ENCODE results near the gene PARD3B.

PARD3B gene

DNA sequence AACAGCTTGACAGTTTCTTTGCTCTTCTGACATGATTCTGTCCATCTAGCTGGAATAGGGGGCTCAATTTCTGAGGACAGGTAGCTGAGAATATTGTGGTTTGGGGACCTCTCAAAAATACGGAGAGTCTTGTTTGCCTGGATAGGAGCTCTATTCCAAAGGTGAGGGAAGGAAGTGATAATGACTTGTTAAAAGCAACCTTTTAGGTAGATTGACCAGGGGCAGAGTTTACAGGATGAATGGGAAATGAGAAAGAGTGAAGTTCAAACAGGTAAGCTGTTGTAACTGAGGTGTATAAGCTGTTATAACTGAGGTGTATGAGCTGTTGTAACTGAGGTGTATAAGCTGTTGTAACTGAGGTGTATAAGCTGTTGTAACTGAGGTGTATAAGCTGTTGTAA, 25.1 kb downstream of the PARD3B start:
- no peak overlapping the region for H3K4me3 Mint-ChIP-seq
- no peak for ATAC-seq
- no peaks in the 10 kb centered on the region for H3K9me3 Mint-ChIP-seq
- DNase-seq, result no peak
- H3K27ac Mint-ChIP-seq, result no peak overlapping the region
- H3K27me3 Mint-ChIP-seq, result no peaks in the 10 kb centered on the region
- no peaks in the 10 kb centered on the region for H3K4me1 Mint-ChIP-seq

DNA sequence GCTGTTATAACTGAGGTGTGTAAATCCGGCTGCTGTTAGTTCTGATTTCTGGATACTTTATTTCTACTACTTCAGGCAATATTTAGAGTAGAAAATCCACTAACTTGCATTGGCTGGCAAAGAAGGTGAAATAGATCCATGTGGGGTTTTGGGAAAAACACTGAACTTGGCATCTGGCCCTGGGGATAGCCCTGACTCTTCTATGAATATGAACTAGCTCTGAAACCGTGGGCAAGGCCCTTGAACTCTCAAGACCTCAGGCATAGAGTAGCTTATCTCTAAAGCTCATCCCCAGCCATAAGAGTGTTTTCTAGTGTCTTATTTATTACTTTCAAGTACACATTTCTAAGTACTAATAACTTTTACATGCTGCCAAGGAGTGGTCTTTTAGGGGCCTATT, 25.8 kb downstream of the PARD3B start:
- Mint-ChIP-seq H3K4me1 (peaks cover 2% of the 10 kb centered on the region), H3K9me3 (no peaks in the 10 kb centered on the region), H3K27ac (no peak overlapping the region), H3K27me3 (no peaks in the 10 kb centered on the region), H3K4me3 (no peak overlapping the region)
- DNase-seq (no peak), ATAC-seq (no peak)

DNA sequence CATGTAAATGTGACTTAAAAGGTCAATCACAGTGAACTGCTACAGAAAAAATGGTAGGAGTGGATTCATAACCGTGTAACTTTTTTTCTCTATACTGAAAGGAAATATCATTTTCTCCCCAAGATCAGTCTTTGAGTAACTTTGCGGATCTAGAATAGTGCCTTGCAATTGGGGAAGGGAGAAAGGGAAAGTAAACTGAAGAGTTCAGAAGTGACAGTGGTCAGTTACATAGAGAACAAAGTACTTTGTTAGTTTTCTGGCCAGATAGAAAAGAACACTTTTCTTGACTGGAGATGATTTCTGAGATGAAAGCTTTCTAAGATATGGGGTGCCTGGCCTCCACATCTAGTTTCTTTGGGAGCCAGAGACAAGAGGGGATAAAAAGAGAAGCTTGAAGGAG, 26.6 kb downstream of the PARD3B start:
- H3K27ac Mint-ChIP-seq, result no peak overlapping the region
- no peaks in the 10 kb centered on the region for H3K9me3 Mint-ChIP-seq
- DNase-seq (no peak), ATAC-seq (no peak)
- H3K4me3 Mint-ChIP-seq, result no peak overlapping the region
- H3K27me3 Mint-ChIP-seq, result no peaks in the 10 kb centered on the region
- H3K4me1 Mint-ChIP-seq, result peaks cover 10% of the 10 kb centered on the region

DNA sequence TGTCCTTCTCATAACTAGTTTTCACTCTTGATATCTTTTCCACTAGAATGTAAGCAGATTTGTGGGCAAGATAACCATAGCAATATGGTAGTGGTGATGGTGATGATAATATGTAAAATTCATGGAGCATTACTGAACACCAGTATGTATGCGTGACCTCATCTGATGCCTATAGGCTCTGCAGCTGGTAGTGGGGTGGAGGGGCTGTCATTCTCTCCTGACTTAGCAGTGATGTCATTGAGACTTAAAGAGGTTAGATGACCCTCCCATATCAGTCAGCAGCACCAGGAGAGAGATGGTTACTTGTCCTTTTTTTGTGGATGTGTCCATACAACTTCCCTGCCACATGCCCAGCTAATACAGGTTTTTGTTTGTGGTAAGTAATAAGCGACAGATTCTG, 27.9 kb downstream of the PARD3B start:
- no peak overlapping the region for H3K4me3 Mint-ChIP-seq
- H3K9me3 Mint-ChIP-seq, result no peaks in the 10 kb centered on the region
- no peak for DNase-seq
- no peaks in the 10 kb centered on the region for H3K27me3 Mint-ChIP-seq
- peaks cover 10% of the 10 kb centered on the region for H3K4me1 Mint-ChIP-seq
- peak; percentile 8 for ATAC-seq
- no peak overlapping the region for H3K27ac Mint-ChIP-seq

DNA sequence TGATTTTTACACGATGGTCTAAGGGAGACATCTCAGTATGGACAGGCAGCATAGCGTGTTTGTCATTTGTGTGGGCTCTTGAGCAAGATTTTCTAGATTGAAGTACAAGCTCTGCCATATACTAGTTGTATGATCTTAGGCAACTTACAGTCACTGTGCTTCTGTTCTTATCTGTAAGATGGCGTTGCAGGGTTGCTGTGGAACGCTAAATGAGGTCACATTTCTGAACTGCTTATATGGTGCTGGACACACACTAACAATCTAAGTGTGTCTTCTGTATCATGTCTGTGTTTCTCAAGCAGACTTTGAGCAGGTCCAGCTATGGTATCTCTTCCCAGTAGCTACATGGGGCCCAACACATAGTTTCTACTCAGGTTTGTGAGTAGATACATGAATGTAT, 29.2 kb downstream of the PARD3B start:
- peaks cover 4 to 11% of the 10 kb centered on the region in 2 donors for H3K9me3 Mint-ChIP-seq
- DNase-seq (no peak), ATAC-seq (no peak)
- no peak overlapping the region for H3K4me3 Mint-ChIP-seq
- no peak overlapping the region for H3K27ac Mint-ChIP-seq
- peaks cover 10% of the 10 kb centered on the region for H3K4me1 Mint-ChIP-seq
- no peaks in the 10 kb centered on the region for H3K27me3 Mint-ChIP-seq

DNA sequence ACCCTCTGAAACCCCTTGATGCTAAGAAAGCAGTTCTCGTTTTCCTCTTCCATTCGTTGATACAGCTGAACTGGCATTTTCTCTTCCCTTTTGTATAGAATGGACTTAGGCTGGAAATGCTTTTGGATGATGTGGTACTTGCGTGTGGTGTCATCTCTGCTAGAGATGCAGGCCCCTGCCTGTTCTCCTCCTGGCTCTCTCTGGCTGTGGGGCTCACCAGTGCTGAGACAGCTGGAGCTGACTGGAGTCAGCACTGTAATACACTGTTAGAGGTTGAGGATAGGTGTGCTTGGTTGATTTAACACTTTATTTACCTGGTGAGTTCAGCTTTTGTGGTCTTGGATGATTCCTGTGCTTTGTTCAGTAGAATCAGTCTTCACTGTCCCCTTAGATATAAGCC, 30.2 kb downstream of the PARD3B start:
- Mint-ChIP-seq H3K9me3 (peaks cover 4 to 11% of the 10 kb centered on the region in 2 donors), H3K27ac (no peak overlapping the region), H3K4me1 (peaks cover 10% of the 10 kb centered on the region), H3K4me3 (no peak overlapping the region), H3K27me3 (no peaks in the 10 kb centered on the region)
- ATAC-seq (no peak), DNase-seq (no peak)

DNA sequence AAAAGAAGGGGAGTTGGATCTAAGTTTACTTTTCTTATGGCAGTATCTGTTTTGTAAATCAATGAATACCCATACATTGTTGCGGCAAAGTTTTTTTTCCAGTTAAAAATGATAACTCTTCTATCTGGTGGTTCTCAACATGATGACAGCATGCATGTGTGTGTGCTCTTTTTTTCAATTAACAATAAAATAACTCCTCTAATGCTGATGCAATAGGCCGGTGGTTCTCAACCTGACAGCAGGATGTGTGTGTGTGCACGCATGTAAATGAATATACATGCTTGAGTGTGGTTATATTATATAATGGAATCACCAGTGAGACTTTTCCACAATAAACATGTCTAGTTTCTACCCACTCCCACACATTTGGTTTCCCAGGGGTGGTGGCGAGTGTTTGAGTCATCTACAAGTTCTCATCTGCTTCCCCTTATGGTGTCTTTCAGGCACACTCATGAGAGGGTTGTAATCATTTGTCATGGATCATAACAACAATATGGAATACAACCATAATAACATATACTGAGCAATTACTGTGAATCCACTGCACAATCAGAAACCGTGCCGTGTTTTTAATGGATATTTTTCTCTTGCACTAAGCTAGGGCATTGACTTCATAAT, 31.2 kb downstream of the PARD3B start:
- no peak overlapping the region for H3K4me3 Mint-ChIP-seq
- peaks cover 10% of the 10 kb centered on the region for H3K4me1 Mint-ChIP-seq
- peaks cover 4 to 11% of the 10 kb centered on the region in 2 donors for H3K9me3 Mint-ChIP-seq
- H3K27ac Mint-ChIP-seq, result peak overlapping the region; percentile 86 to 93
- peak; percentile 20 to 38 for DNase-seq
- H3K27me3 Mint-ChIP-seq, result no peaks in the 10 kb centered on the region
- ATAC-seq, result peak; percentile 75

DNA sequence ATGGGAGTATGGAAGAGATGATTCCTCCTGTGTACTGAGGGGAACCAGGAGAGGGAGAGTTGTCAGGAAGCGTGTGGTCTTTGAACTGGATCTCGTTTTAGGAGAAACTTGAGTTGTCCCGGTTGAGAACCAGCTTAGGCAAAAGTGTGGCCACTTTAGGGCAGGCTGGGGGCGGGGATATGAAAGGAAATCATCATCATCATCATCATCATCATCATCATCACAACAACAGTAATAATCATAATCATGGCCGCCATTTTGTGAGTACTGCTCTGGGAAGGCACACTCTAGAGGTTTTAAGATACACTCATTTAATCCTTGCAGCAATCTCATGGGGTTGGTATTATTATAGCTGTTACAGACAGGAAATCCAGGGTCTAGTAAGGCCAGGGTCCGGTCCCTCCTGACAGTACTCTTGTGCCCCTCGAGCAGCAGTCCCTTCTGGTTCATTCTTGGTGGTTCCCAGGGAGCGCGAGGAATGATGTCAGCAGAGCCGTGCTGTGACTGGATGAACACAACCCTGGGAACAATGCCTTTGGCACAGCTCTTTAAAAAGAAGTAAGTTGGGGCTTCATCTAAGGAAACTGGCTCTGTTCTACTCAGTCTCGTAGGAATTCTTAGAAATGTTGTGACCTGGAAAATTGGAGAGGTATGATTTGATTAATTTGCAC, 33.8 kb downstream of the PARD3B start:
- H3K4me1 Mint-ChIP-seq, result peaks cover 10% of the 10 kb centered on the region
- no peaks in the 10 kb centered on the region for H3K27me3 Mint-ChIP-seq
- no peak for ATAC-seq

DNA sequence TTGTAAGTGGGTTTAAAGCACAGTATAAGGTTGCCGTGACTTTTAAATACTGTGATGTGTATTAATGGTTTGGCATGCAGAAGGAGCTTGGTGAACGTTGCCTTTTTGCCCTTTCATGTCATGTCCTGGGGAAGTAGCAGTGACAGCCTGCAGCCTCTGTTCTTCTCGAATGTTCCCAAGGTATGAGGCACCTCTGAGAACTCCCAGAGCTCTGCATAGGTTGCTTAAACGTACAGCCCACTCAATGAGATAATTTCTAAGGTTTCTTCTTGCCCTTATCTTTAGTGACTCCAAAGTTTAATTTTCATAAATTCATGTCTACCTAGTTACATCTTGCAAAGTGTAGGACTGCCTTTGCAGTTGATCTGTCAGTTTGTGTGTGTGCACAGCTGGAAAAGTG, 36.7 kb downstream of the PARD3B start:
- peaks cover 9 to 11% of the 10 kb centered on the region in 2 donors for H3K9me3 Mint-ChIP-seq
- ATAC-seq (no peak), DNase-seq (no peak)
- no peak overlapping the region for H3K4me3 Mint-ChIP-seq
- no peaks in the 10 kb centered on the region for H3K4me1 Mint-ChIP-seq
- H3K27ac Mint-ChIP-seq, result no peak overlapping the region
- no peaks in the 10 kb centered on the region for H3K27me3 Mint-ChIP-seq

More for the DNA sequence above, 33.8 kb downstream of the PARD3B start:
- no peak for DNase-seq
- Mint-ChIP-seq H3K27ac (peak overlapping the region in 1 of 2 donors; percentile 44), H3K9me3 (peaks cover 8 to 11% of the 10 kb centered on the region in 2 donors), H3K4me3 (no peak overlapping the region)

DNA sequence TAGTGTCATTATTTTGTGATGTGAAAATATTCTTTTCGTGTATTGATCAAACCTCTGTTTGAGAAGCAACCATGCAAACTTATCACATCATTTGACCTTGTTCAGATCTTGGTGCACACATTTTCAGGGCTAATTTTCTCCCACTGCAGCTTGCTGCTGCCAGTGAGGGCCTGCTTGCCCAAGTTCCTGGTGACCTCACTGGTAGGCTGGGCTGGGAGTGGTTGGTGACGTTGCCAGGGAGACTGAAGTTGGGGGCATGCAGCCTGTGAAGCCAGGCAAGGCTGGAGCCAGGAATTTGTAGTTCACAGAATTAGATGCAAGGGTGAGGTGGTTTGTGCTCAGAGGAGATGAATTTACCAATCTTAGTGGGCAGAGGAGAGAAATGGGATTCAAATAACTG, 38.5 kb downstream of the PARD3B start:
- DNase-seq (no peak), ATAC-seq (no peak)
- H3K4me1 Mint-ChIP-seq, result no peaks in the 10 kb centered on the region
- H3K27ac Mint-ChIP-seq, result no peak overlapping the region
- H3K27me3 Mint-ChIP-seq, result no peaks in the 10 kb centered on the region
- H3K4me3 Mint-ChIP-seq, result no peak overlapping the region
- peaks cover 7 to 9% of the 10 kb centered on the region in 2 donors for H3K9me3 Mint-ChIP-seq

DNA sequence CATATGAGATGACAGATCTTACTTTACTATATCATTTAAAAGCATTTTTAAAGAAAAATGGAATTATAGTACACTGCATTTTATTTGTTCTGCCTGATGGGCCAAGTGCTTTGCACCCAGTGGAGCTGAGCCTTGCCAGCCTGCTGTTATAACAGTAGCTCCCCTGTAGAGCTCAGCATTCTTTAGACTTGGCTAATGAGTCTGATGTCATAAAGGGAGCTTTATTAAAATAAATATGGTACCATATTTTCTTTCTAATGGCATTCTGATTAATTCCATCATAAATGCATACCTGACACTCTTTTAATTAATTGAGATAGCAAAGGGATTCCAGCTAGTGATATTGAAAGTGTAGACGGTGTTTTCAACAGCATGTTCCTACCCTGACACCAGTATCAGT, 40.7 kb downstream of the PARD3B start:
- no peak overlapping the region for H3K4me3 Mint-ChIP-seq

DNA sequence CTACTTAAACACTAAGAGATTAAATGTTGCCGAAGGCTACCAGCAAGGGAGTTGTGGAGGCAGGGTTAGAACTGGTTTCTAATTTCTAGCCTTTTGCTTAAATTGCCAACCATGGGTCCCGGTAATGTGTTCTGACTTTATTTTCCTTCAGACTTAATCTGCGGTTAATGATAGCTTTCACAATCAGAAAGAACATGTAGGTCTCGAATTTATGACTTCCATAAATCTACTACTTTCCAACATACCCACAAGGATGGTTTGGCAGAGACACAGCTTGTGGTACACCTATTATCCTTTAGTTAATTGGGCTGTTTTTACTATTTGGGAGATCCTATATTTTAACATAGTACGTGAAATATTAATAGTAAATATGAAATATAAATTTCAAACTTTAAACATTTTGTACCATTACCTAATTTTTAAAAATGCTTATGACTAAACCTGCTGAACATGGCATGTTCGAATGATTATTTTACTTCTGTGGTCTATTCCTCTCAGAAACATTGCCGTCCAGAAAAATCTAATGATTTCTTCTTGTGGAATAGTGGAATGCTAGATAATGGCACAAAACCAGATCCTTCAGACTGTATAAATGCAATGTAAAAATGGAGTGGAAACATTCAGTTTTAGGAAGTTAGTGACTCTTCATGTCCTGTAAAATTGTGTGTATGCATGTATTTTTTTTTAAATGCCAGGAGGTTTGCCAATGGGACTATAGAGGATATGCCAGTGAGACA, 41.3 kb downstream of the PARD3B start:
- Mint-ChIP-seq H3K4me1 (no peaks in the 10 kb centered on the region), H3K27me3 (no peaks in the 10 kb centered on the region), H3K27ac (no peak overlapping the region), H3K9me3 (peaks cover 17 to 19% of the 10 kb centered on the region in 2 donors), H3K4me3 (no peak overlapping the region)
- ATAC-seq, result no peak
- no peak for DNase-seq

More for the DNA sequence above, 40.7 kb downstream of the PARD3B start:
- no peak overlapping the region for H3K27ac Mint-ChIP-seq
- no peak for DNase-seq
- no peaks in the 10 kb centered on the region for H3K4me1 Mint-ChIP-seq
- H3K27me3 Mint-ChIP-seq, result no peaks in the 10 kb centered on the region
- peaks cover 17 to 19% of the 10 kb centered on the region in 2 donors for H3K9me3 Mint-ChIP-seq
- no peak for ATAC-seq

DNA sequence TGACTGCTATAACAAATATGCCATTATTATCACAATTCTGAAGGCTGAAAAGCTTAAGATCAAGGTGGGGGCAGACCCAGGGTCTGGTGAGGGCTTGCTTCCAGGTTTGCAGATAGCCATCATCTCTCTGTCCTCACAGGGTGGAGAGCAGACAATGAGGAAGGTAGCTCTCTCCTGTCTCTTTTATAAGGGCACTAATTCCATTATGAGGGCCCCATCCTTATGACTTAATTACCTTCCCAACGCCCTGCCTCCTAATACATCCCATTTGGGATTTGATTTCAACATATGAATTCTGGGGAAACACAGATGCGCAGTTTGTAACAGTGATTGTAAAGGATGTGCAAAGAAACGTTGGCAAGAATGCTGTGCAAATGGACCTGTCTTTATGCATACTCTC, 44.8 kb downstream of the PARD3B start:
- DNase-seq (no peak), ATAC-seq (no peak)
- Mint-ChIP-seq H3K4me3 (no peak overlapping the region), H3K27me3 (no peaks in the 10 kb centered on the region), H3K27ac (no peak overlapping the region), H3K9me3 (peaks cover 12 to 19% of the 10 kb centered on the region in 2 donors), H3K4me1 (no peaks in the 10 kb centered on the region)

DNA sequence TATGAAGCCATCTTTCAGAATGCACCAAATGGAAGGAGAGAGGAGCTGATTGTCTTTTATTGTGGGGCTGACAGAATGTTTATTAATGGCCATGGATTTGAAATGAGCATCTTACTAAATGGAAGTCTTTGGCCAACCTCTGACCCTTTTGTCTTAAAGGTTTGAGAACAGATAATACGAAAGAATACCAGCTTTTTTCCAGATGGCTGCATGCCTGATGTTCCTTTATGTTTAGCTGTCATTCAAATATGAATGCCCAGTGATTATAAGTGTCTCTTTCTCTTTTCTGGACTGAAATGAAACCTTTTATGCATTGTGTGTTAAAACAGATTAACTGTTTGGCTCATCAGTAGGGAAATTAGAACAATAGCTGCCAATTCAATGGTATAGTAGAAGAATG, 46.0 kb downstream of the PARD3B start:
- H3K27me3 Mint-ChIP-seq, result no peaks in the 10 kb centered on the region
- H3K4me3 Mint-ChIP-seq, result no peak overlapping the region
- ATAC-seq (no peak), DNase-seq (no peak)
- no peak overlapping the region for H3K27ac Mint-ChIP-seq
- H3K4me1 Mint-ChIP-seq, result no peaks in the 10 kb centered on the region
- peaks cover 12 to 19% of the 10 kb centered on the region in 2 donors for H3K9me3 Mint-ChIP-seq

DNA sequence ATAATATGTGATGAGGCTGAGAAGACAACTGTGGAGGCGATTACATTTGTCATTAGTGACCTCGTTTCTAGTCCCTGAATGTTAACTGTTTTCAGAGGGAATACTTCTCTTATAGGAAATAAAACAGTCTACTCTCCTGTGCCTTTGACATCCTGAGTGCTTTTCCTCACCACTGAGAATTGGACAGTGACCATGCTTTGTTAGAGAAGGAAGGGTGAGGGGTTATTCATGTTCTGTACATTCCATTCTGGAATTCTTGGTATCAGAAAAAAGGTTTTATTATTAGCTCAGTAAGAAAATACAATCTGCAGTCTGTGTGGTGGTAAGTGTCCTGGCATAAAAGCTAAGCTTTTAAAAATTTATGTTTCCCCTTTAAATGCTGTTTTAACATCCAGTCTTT, 58.8 kb downstream of the PARD3B start:
- DNase-seq (no peak), ATAC-seq (no peak)
- H3K4me1 Mint-ChIP-seq, result no peaks in the 10 kb centered on the region

DNA sequence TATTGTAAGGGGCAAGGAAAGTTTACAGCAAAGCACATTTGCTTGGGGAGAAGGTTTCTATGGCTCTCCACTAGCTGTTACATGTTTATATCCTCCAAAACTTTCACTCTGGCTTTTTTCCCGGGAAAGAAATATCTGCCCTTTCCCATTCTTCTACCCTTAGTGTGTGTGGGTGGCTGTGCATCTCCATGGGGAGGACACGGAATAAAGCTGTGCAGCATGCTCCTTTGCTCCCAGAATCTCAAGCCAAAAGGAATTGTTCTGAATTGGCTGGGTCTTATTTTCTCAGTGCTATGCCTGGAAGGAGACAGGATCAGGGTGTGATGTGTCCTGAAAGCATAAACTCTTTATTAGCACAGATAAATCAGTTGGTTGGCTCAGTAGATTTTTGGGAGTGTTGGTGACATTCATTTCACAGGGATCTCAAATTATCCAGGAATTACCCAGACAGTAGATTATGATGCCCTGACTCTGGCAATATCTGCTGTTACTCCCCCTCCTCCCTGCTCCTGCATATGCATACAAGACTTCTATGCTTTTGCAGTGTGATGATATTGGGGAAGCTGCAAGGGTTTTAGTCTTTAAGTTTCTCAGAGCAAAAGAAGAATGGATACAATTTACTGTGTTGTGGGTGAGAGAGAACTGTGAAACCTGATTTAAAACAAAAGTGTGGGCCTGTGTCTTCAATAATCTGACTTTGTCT, 63.1 kb downstream of the PARD3B start:
- no peak overlapping the region for H3K27ac Mint-ChIP-seq
- ATAC-seq (no peak), DNase-seq (no peak)
- H3K4me1 Mint-ChIP-seq, result no peaks in the 10 kb centered on the region
- H3K9me3 Mint-ChIP-seq, result no peaks in the 10 kb centered on the region
- peaks cover 16% of the 10 kb centered on the region for H3K27me3 Mint-ChIP-seq
- no peak overlapping the region for H3K4me3 Mint-ChIP-seq

More for the DNA sequence above, 58.8 kb downstream of the PARD3B start:
- Mint-ChIP-seq H3K27me3 (peaks cover 14% of the 10 kb centered on the region), H3K9me3 (no peaks in the 10 kb centered on the region), H3K4me3 (no peak overlapping the region), H3K27ac (no peak overlapping the region)
